Neural crest cell (in vitro differentiated cells): ENCODE data around the gene FAM89B. TPM values are rescaled to one million over a fixed set of nuclear protein-coding genes. Genes with fewer than 3 reads are reported as not detected.

Experiments
- DNase-seq: peaks from one replicate; pipeline ENCODE4 v3.0.0; 2021; ENCODE audit warnings: low read depth, mixed read lengths, low spot score
- H3K27ac Mint-ChIP-seq: one replicate; pipeline ENCODE4 v1.8.0; 2021; ENCODE audit warnings: mild to moderate bottlenecking, mixed read lengths; ENCODE audit not compliant: unreplicated experiment
- H3K27me3 Mint-ChIP-seq: 2 replicates; pipeline ENCODE4 v1.8.0; 2021; ENCODE audit warnings: low read depth, mild to moderate bottlenecking, mixed read lengths
- H3K36me3 Mint-ChIP-seq: 2 replicates; pipeline ENCODE4 v1.8.0; 2021; ENCODE audit warnings: low read depth, mild to moderate bottlenecking, mixed read lengths
- H3K4me1 Mint-ChIP-seq: 2 replicates; pipeline ENCODE4 v1.8.0; 2021; ENCODE audit warnings: mixed read lengths
- H3K4me3 Mint-ChIP-seq: one replicate; pipeline ENCODE4 v1.8.0; 2021; ENCODE audit warnings: mild to moderate bottlenecking, mixed read lengths
- H3K9me3 Mint-ChIP-seq: 2 replicates; pipeline ENCODE4 v1.8.0; 2021; ENCODE audit warnings: mixed read lengths
- CTCF ChIP-seq: fragments of 200-600 bp; sonication (generic); conservative IDR thresholded peaks from 2 replicates; pipeline ENCODE4 v1.5.0; 2021; ENCODE audit warnings: antibody characterized with exemption, mild to moderate bottlenecking
- total RNA-seq: library from RNA; stranded (reverse); gene quantifications from 2 replicates; pipeline ENCODE4 v1.2.1, GENCODE V29; 2021

Gene FAM89B
- total RNA-seq, 1 donor from 2014 or later = 86.3 TPM

GRCh38 chr11:65611758-65612603 is 39.6 kb downstream of the FAM89B start:
- no peaks in the 10 kb centered on the region for H3K36me3 Mint-ChIP-seq
- no peak for DNase-seq
- peak overlapping the region; percentile 87 for H3K4me3 Mint-ChIP-seq
- no peak for TF ChIP-seq CTCF
- H3K27me3 Mint-ChIP-seq = no peaks in the 10 kb centered on the region
- H3K9me3 Mint-ChIP-seq = no peaks in the 10 kb centered on the region
- peaks cover 59% of the 10 kb centered on the region for H3K4me1 Mint-ChIP-seq
- H3K27ac Mint-ChIP-seq = peak overlapping the region; percentile 83

DNA sequence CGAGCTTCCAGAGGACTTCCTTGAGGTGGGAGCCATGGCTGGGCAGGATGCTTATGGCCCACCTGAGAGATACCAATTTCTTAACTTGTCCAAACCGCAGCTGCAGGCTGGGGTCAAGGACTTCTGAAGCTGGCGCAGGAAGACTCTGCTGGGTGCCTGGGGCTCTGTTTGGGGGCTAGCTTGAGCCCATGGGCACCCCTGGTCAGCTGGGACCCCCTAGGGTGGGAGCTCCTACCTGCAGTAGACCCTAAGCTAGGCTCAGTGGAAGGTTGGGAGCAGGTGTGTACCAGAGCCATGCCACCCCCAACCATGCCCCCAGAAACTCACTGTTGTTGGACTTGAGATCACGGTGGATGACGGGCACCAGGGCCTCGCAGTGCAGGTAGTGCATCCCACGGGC is 40.4 kb downstream of the FAM89B start:
- Mint-ChIP-seq H3K27me3 (no peaks in the 10 kb centered on the region), H3K4me3 (peak overlapping the region; percentile 87), H3K9me3 (no peaks in the 10 kb centered on the region), H3K36me3 (no peaks in the 10 kb centered on the region), H3K4me1 (peaks cover 53% of the 10 kb centered on the region), H3K27ac (no peak overlapping the region)
- no peak for TF ChIP-seq CTCF
- no peak for DNase-seq

DNA sequence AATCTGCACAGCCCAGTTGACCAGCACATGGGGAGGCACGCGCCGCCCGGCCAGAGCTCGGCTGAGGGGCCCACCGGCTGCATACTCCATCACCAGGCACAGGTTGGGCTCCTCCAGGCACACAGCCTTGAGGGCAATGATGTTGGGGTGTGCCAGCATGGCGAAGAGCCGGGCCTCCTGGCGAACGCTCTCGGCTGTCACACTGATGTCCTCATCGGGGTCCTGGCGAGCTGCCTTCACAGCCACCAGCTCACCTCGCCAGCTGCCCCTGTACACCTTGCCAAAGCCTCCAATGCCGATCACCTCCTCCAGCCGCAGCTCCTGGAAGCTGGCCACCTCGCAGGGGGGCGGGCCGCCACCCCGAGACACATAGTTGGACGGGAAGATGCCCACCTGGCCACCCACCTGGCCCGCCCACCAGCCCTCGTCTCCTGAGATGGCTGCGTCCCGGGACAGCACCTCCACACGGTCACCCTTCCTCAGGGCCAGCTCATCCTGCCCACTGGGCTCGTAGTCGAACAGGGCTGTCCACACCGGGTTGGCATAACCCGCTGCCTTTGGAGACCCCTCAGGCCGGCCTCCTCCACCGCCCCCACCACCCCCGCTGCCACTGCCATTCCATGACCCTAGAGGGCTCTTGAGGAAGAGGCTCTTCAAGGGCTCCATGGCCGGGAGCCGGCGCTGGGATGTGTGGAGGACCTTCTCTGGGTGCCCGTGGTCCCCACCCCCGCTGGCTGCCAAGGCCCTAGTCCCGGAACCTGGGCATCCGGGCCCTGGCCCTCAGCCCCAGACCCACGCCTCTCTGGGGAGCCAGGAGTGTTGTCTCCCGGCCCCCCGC is 41.0 kb downstream of the FAM89B start:
- no peaks in the 10 kb centered on the region for H3K9me3 Mint-ChIP-seq
- no peaks in the 10 kb centered on the region for H3K36me3 Mint-ChIP-seq
- TF ChIP-seq CTCF = no peak
- H3K4me1 Mint-ChIP-seq = peaks cover 52% of the 10 kb centered on the region
- H3K27me3 Mint-ChIP-seq = no peaks in the 10 kb centered on the region
- H3K27ac Mint-ChIP-seq = no peak overlapping the region
- no peak for DNase-seq
- H3K4me3 Mint-ChIP-seq = peak overlapping the region; percentile 87

DNA sequence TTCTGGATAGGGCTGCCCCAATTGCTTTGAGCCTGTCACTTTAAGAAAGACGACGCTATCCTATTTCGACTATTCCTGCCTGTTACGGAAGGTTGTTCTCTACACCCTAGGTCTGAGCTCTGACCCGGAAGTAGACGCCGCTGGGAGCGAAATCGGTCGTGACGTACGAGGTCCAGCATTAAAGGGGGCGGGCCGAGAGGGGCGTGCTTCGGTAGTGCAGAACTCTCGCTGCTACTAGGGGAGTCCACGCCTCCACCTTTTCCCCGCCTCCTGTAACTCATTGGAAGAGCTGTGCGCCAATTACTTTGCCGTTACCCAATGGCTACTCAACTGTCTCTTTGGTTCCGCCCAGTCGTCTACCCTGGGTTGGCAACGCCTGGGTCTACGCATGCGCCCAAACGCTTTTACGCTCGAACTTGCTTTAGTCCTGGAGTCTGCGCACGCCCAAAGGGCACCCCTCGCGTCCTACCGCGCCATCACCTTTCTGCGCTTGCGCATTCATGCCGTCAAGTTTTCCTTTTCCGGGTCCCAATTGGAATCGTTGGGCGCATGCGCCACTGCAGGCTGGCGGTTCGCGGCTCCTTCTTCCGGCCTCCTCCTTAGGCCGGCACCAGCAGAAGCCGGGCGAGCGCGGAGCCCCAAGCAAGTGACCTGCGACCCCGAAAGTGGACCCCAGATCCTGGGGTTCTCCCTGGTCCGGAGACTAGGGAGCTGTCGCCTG is 43.1 kb downstream of the FAM89B start, which contains the start of gene PCNX3:
Gene PCNX3 (plus strand): TSS at position 548 of the 721 bp plus-strand sequence. CDS start 536 bp downstream, outside the sequence.
- H3K27me3 Mint-ChIP-seq = no peaks in the 10 kb centered on the region
- H3K27ac Mint-ChIP-seq = peak within 1 kb of the TSS; percentile 95
- H3K4me1 Mint-ChIP-seq = peaks cover 38% of the 10 kb centered on the region
- H3K4me3 Mint-ChIP-seq = peak within 1 kb of the TSS; percentile 95
- peaks cover 3% of the 10 kb centered on the region for H3K36me3 Mint-ChIP-seq
- DNase-seq = peak; percentile 100
- H3K9me3 Mint-ChIP-seq = no peaks in the 10 kb centered on the region
- no peak for TF ChIP-seq CTCF

GRCh38 chr11:65615950-65616574 is 43.7 kb downstream of the FAM89B start:
- Mint-ChIP-seq H3K27ac (peak overlapping the region; percentile 95), H3K4me3 (peak overlapping the region; percentile 95), H3K9me3 (no peaks in the 10 kb centered on the region), H3K4me1 (peaks cover 31% of the 10 kb centered on the region), H3K36me3 (peaks cover 4% of the 10 kb centered on the region), H3K27me3 (no peaks in the 10 kb centered on the region)
- DNase-seq = no peak
- TF ChIP-seq CTCF = no peak
